Uterus (tissue), 4 donors: ENCODE measurements around the gene LTB4R2. TPM values are rescaled to one million over a fixed set of nuclear protein-coding genes. Genes with fewer than 3 reads are reported as not detected.
A peak's percentile ranks its signal among the peaks of the same experiment; 100 is the strongest.

Experiments
- DNase-seq, 2 donors: peaks; one replicate each; pipeline ENCODE4 v3.0.0-alpha.2; 2019 to 2020
- H3K27ac ChIP-seq, 2 donors: fragments of 200-600 bp; sonication (generic); 1 replicate in 1 of 2; 2 replicates in 1 of 2; pipeline ENCODE4 v1.5.1; 2016 to 2018
- H3K27me3 ChIP-seq, 2 donors: fragments of 200-600 bp; sonication (generic); one replicate each; pipeline ENCODE4 v1.5.1; 2018 to 2019; ENCODE audit warnings: control low read depth in 1 of 2
- H3K36me3 ChIP-seq, 2 donors: fragments of 200-600 bp; sonication (generic); one replicate each; pipeline ENCODE4 v1.5.1; 2019; ENCODE audit warnings: control low read depth in 1 of 2
- H3K4me1 ChIP-seq, 2 donors: fragments of 200-600 bp; sonication (generic); one replicate each; pipeline ENCODE4 v1.5.1; 2018 to 2019; ENCODE audit warnings: control low read depth in 1 of 2
- H3K4me3 ChIP-seq, 2 donors: fragments of 200-600 bp; sonication (generic); 1 replicate in 1 of 2; 2 replicates in 1 of 2; pipeline ENCODE4 v1.5.1; 2018 to 2019; ENCODE audit warnings: mild to moderate bottlenecking in 1 of 2
- H3K9me3 ChIP-seq, 2 donors: fragments of 200-600 bp; sonication (generic); one replicate each; pipeline ENCODE4 v1.5.1; 2019; ENCODE audit warnings: control low read depth in 1 of 2
- CTCF ChIP-seq, 4 experiments: fragments of 200-600 bp in 2 of 4; fragments of 450-650 bp in 2 of 4; sonication (generic) in 2 of 4; IDR thresholded peaks; one replicate each; pipeline ENCODE4 v1.5.1; 2016 to 2019; ENCODE audit warnings: antibody characterized with exemption in 4 of 4, mild to moderate bottlenecking in 2 of 4, moderate library complexity in 1 of 4
- POLR2A ChIP-seq, 2 donors: fragments of 450-650 bp; IDR thresholded peaks; one replicate each; pipeline ENCODE4 v1.6.1; 2016; ENCODE audit warnings: antibody characterized with exemption in 2 of 2, mild to moderate bottlenecking in 1 of 2, moderate library complexity in 1 of 2
- intact Hi-C: fragments of 100-400 bp; cut with DNase I; formaldehyde crosslinking; loops from one replicate; pipeline ENCODE4 v1.15.1; 2023; ENCODE audit warnings: low total_unique reads
- total RNA-seq, 4 donors: library from RNA; depleted of rRNA in 3 of 4; stranded (reverse); fragments of >200 nt in 3 of 4; gene quantifications; one replicate each; pipeline versions ENCODE4 v1.1.0 to v1.2.4, GENCODE V29; 2014 to 2023
- donor health status: DM: yes; HTN: yes; CAD: no.

LTB4R2 gene
- total RNA-seq, 4 donors from 2014 or later = 1.0 to 7.1 (median 5.6) TPM; not detected in 1

- TF ChIP-seq POLR2A (IDR thresholded peaks at IDR 0.05) (no peak), CTCF (IDR thresholded peaks at IDR 0.05) (no peak)
- Histone ChIP-seq H3K9me3 (no peaks in the 10 kb centered on the region), H3K4me3 (no peak overlapping the region), H3K36me3 (no peaks in the 10 kb centered on the region), H3K27me3 (no peaks in the 10 kb centered on the region), H3K27ac (no peak overlapping the region), H3K4me1 (no peaks in the 10 kb centered on the region)
- DNase-seq = no peak
- intact Hi-C loops = loop anchor here (10.0 kb wide), 1 partner anchor 47 kb away; the partner anchor contains the start of gene TINF2
Measured at GRCh38 chr14:24292118-24292807, 17.7 kb upstream of the LTB4R2 start.

- Histone ChIP-seq H3K9me3 (no peaks in the 10 kb centered on the region), H3K4me1 (no peaks in the 10 kb centered on the region), H3K27me3 (no peaks in the 10 kb centered on the region), H3K27ac (no peak overlapping the region), H3K4me3 (no peak overlapping the region), H3K36me3 (no peaks in the 10 kb centered on the region)
- TF ChIP-seq POLR2A (IDR thresholded peaks at IDR 0.05) (no peak), CTCF (IDR thresholded peaks at IDR 0.05) (no peak)
- intact Hi-C loops = loop anchor here (10.0 kb wide), 1 partner anchor 49 kb away; the partner anchor contains the start of gene TINF2
- no peak for DNase-seq
Measured at GRCh38 chr14:24293525-24293924, 16.4 kb upstream of the LTB4R2 start.

GRCh38 chr14:24296341-24297157, 13.4 kb upstream of the LTB4R2 start:
- Histone ChIP-seq H3K27ac (no peak overlapping the region), H3K27me3 (no peaks in the 10 kb centered on the region), H3K4me3 (no peak overlapping the region), H3K9me3 (no peaks in the 10 kb centered on the region), H3K4me1 (no peaks in the 10 kb centered on the region), H3K36me3 (no peaks in the 10 kb centered on the region)
- TF ChIP-seq CTCF (IDR thresholded peaks at IDR 0.05) (peak; percentile 50 to 63 (median 57)), POLR2A (IDR thresholded peaks at IDR 0.05) (no peak)
- DNase-seq = peak; percentile 32 to 50
- intact Hi-C loops = loop anchor here (10.0 kb wide), 1 partner anchor 52 kb away; the partner anchor contains the start of gene TINF2

GRCh38 chr14:24297190-24297964, 12.6 kb upstream of the LTB4R2 start:
- DNase-seq = no peak
- Histone ChIP-seq H3K9me3 (no peaks in the 10 kb centered on the region), H3K27ac (no peak overlapping the region), H3K36me3 (no peaks in the 10 kb centered on the region), H3K4me3 (no peak overlapping the region), H3K27me3 (no peaks in the 10 kb centered on the region), H3K4me1 (no peaks in the 10 kb centered on the region)
- intact Hi-C loops = loop anchor here (10.0 kb wide), 1 partner anchor 53 kb away; the partner anchor contains the start of gene TINF2
- TF ChIP-seq CTCF (IDR thresholded peaks at IDR 0.05) (no peak), POLR2A (IDR thresholded peaks at IDR 0.05) (no peak)
